B cell (primary cell): ENCODE measurements around the gene SH3YL1. TPM values are rescaled to one million over a fixed set of nuclear protein-coding genes. Genes with fewer than 3 reads are reported as not detected.

Source experiments
- ATAC-seq: fragments of 200-7000 bp; cut with Tn5 transposase; one replicate; pipeline ENCODE4 v1.10.0; 2021; ENCODE audit warnings: low read depth, mild to moderate bottlenecking, moderate number of reproducible peaks, moderate library complexity
- CTCF ChIA-PET: fragments of 350-600 bp; sonication (Branson Sonifier 250); formaldehyde crosslinking; loops from one replicate; lab custom pipeline; 2021; ENCODE audit warnings: antibody characterized with exemption, inconsistent platforms; lab: Charles Lee
- POLR2A ChIA-PET: fragments of 350-600 bp; sonication (Branson Sonifier 250); formaldehyde crosslinking; loops from one replicate; lab custom pipeline; 2021; ENCODE audit warnings: antibody characterized with exemption; lab: Charles Lee
- DNase-seq: peaks from one replicate; pipeline ENCODE4 v3.0.0; 2013
- H2AFZ ChIP-seq: 2 replicates; pipeline ENCODE4 v1.6.1; 2012; ENCODE audit warnings: mild to moderate bottlenecking, low read depth, low read length; ENCODE audit not compliant: insufficient read depth, poor library complexity, severe bottlenecking
- H3K27ac ChIP-seq, 2 donors: 1 replicate in 1 of 2; 2 replicates in 1 of 2; pipeline ENCODE4 v1.5.1; 2012 to 2013; ENCODE audit warnings: low read length in 2 of 2, mild to moderate bottlenecking in 2 of 2, moderate library complexity in 1 of 2
- H3K27me3 ChIP-seq, 4 experiments: fragments of 200-600 bp in 1 of 4; sonication (generic) in 1 of 4; replicated peaks in 1 of 4; 1 replicate in 2 of 4; 2 replicates in 2 of 4; pipeline versions ENCODE4 v1.6.1 to v1.7.0; 2013 to 2016; ENCODE audit warnings: low read length in 3 of 4, mild to moderate bottlenecking in 2 of 4, mixed read lengths in 1 of 4, moderate library complexity in 1 of 4; ENCODE audit not compliant: insufficient read depth in 4 of 4, control insufficient read depth in 3 of 4; ENCODE audit errors: control extremely low read depth in 1 of 4
- H3K36me3 ChIP-seq, 2 experiments: replicated peaks in 1 of 2; 1 replicate in 1 of 2; 2 replicates in 1 of 2; pipeline versions ENCODE4 v1.6.1 to v1.7.1; 2013; ENCODE audit warnings: low read length in 1 of 2; ENCODE audit not compliant: insufficient read depth in 2 of 2, control insufficient read depth in 1 of 2; ENCODE audit errors: control extremely low read depth in 1 of 2, extremely low read depth in 1 of 2
- H3K4me1 ChIP-seq, 2 donors: fragments of 200-600 bp in 1 of 2; sonication (generic) in 1 of 2; 1 replicate in 1 of 2; 2 replicates in 1 of 2; pipeline versions ENCODE4 v1.5.1 to v1.6.1; 2013 to 2017; ENCODE audit warnings: low read length in 2 of 2; ENCODE audit not compliant: control insufficient read depth in 2 of 2, insufficient read depth in 2 of 2
- H3K4me2 ChIP-seq: replicated peaks from 2 replicates; pipeline ENCODE3; 2012; ENCODE audit warnings: mild to moderate bottlenecking, low read depth, low read length; ENCODE audit not compliant: poor library complexity, severe bottlenecking
- H3K4me3 ChIP-seq, 5 experiments: fragments of 200-600 bp in 1 of 5; sonication (generic) in 1 of 5; 1 replicate in 3 of 5; 2 replicates in 2 of 5; pipeline versions ENCODE4 v1.5.1 to v1.7.0; 2011 to 2016; ENCODE audit warnings: low read length in 4 of 5, mild to moderate bottlenecking in 4 of 5, low read depth in 2 of 5, control low read depth in 1 of 5, moderate library complexity in 1 of 5; ENCODE audit not compliant: insufficient read depth in 1 of 5; ENCODE audit errors: control extremely low read depth in 1 of 5, extremely low read depth in 1 of 5
- H3K79me2 ChIP-seq: fragments of 200-600 bp; sonication (generic); one replicate; pipeline ENCODE4 v1.6.0; 2016; ENCODE audit warnings: low read length; ENCODE audit not compliant: control insufficient read depth, insufficient read depth
- H3K9ac ChIP-seq: fragments of 200-600 bp; sonication (generic); 2 replicates; pipeline ENCODE4 v1.6.1; 2017; ENCODE audit warnings: mild to moderate bottlenecking, low read length, moderate library complexity
- H3K9me3 ChIP-seq, 3 donors: one replicate each; pipeline versions ENCODE4 v1.6.1 to v1.7.1; 2013; ENCODE audit warnings: low read length in 2 of 3; ENCODE audit not compliant: control insufficient read depth in 2 of 3, insufficient read depth in 1 of 3; ENCODE audit errors: control extremely low read depth in 1 of 3
- H4K20me1 ChIP-seq: 2 replicates; pipeline ENCODE4 v1.6.0; 2012; ENCODE audit warnings: mild to moderate bottlenecking, low read length; ENCODE audit not compliant: insufficient read depth, control insufficient read depth, poor library complexity, severe bottlenecking
- H3K27ac Mint-ChIP-seq: one replicate; pipeline ENCODE4 v1.8.0; 2021; ENCODE audit warnings: mixed read lengths
- H3K27me3 Mint-ChIP-seq: one replicate; pipeline ENCODE4 v1.8.0; 2021; ENCODE audit warnings: mixed read lengths
- H3K4me1 Mint-ChIP-seq: one replicate; pipeline ENCODE4 v1.8.0; 2021; ENCODE audit warnings: mixed read lengths
- H3K4me3 Mint-ChIP-seq: one replicate; pipeline ENCODE4 v1.8.0; 2021; ENCODE audit warnings: mixed read lengths
- H3K9me3 Mint-ChIP-seq: one replicate; pipeline ENCODE4 v1.8.0; 2022; ENCODE audit warnings: mixed read lengths; ENCODE audit not compliant: insufficient read depth
- CTCF ChIP-seq: fragments of 200-600 bp; IDR thresholded peaks from one replicate; pipeline ENCODE4 v1.8.0; 2022; ENCODE audit warnings: antibody characterized with exemption, mild to moderate bottlenecking
- EZH2 ChIP-seq: IDR thresholded peaks from 2 replicates; pipeline ENCODE4 v1.6.1; 2012; ENCODE audit warnings: borderline replicate concordance, low read depth, mild to moderate bottlenecking, moderate library complexity, low read length; ENCODE audit not compliant: insufficient read depth, poor library complexity, severe bottlenecking
- WGBS: methylation state at CpG from one replicate; pipeline ENCODE4 v1.1.5; 2013; ENCODE audit warnings: missing lambda C conversion rate; ENCODE audit not compliant: insufficient coverage; 5-methylcytosine and 5-hydroxymethylcytosine counted together
- intact Hi-C: fragments of 100-400 bp; cut with micrococcal nuclease; formaldehyde crosslinking; loops from one replicate; pipeline ENCODE4 v1.10.0; 2022
- polyA plus RNA-seq: library from polyadenylated mRNA; depleted of rRNA; stranded (reverse); fragments of >200 nt; gene quantifications from 2 replicates; pipeline ENCODE4 v1.2.3, GENCODE V29; 2012
- total RNA-seq, 2 donors: library from RNA; stranded (reverse); fragments of 120-200 nt in 1 of 2; gene quantifications; 1 replicate in 1 of 2; 2 replicates in 1 of 2; pipeline versions ENCODE4 v1.2.3 to v1.2.4, GENCODE V29; 2013 to 2022

SH3YL1 gene
- total and polyA plus RNA-seq, 2 donors (not counting 1 experiment from before 2014, with no cell fraction given): 33.2 to 48.4 TPM

DNA sequence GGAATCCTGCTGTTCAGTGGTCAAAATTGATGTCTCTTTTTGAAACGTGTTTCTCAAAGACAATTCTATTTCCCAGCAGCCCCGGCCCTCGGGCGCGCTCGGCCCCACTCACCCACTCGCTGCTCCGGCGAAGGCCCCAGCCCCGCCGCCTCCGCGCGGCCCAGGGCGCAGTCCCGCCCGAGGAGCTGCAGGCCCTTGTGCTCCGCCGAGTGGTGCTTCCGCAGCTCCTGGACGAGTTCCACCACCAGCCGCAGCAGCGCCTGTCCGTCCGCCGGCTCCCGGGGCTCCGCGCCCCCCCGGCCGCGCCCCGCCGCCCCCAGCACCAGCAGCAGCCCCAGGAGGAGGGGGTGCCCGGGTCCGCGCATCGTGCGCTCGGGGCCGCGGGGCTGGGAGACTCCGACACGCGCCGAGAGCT lies 23.6 kb upstream of the SH3YL1 start:
- 2% methylated on average over 34 of the region's 46 CpGs for WGBS
- peak; percentile 42 for DNase-seq
- Histone ChIP-seq H3K4me2 (peak overlapping the region; percentile 71), H4K20me1 (peaks cover 4% of the 10 kb centered on the region), H3K27me3 (peaks cover 0 to 28% (median 19%) of the 10 kb centered on the region in 4 experiments), H3K4me1 (peaks cover 13 to 20% of the 10 kb centered on the region in 2 donors), H3K9ac (peak overlapping the region; percentile 44), H3K79me2 (no peaks in the 10 kb centered on the region), H3K9me3 (no peaks in the 10 kb centered on the region), H3K36me3 (no peaks in the 10 kb centered on the region), H3K4me3 (peak overlapping the region in 3 of 5 experiments; percentile 26 to 42 (median 41)), H3K27ac (no peak overlapping the region), H2AFZ (peak overlapping the region; percentile 12)
- peaks cover 13% of the 10 kb centered on the region for H3K4me1 Mint-ChIP-seq
- CTCF ChIA-PET: interaction anchor here (0.7 kb wide), 1 partner anchor 16 kb away, joined by 3 read pairs; no protein-coding TSS in a partner anchor
- no peak overlapping the region for H3K27ac Mint-ChIP-seq
- ATAC-seq: peak; percentile 61
- POLR2A ChIA-PET: no interaction called here
- intact Hi-C loops: no loop called here
- peaks cover 26% of the 10 kb centered on the region for H3K27me3 Mint-ChIP-seq
- H3K4me3 Mint-ChIP-seq: peak overlapping the region; percentile 44
- H3K9me3 Mint-ChIP-seq: no peaks in the 10 kb centered on the region
- TF ChIP-seq CTCF (no peak), EZH2 (no peak)

DNA sequence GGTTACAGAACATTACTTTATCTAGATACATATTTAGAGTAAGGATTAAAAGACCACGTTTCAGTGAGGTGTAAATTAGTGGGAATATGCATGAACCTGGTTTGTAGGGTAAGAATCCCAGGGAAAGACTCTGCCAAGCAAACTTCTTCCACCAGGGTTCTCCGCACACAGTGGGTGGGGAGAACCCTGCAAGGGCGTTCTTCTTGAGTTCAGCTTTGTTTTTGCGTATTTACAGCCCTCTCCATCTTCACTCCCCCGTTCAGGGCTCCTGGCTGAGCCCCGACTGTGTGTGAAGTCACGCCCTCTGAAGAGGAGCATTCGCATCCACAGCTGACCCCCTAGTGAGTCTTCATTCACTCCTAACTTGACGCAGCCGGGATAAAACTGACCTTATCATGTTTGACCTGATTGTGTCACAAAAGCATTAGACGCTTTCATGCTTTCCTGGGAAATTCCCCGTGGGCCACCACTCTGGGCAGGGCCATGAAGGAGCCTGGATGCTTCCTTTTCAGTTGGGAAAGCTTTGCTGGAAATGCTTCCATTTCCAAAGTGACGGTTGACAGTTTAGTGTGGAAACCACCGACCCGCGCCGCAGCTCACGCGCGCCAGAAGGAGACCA lies 23.1 kb upstream of the SH3YL1 start:
- POLR2A ChIA-PET: interaction anchor here (0.6 kb wide), 1 partner anchor 1306 kb away, joined by 3 read pairs; no protein-coding TSS in a partner anchor
- peak; percentile 27 for DNase-seq
- peaks cover 26% of the 10 kb centered on the region for H3K27me3 Mint-ChIP-seq
- Histone ChIP-seq H3K27me3 (peaks cover 0 to 28% (median 19%) of the 10 kb centered on the region in 4 experiments), H3K4me1 (peaks cover 13 to 20% of the 10 kb centered on the region in 2 donors), H3K9me3 (no peaks in the 10 kb centered on the region), H3K4me3 (peak overlapping the region in 2 of 5 experiments; percentile 41 to 42), H3K4me2 (peak overlapping the region; percentile 71), H2AFZ (no peak overlapping the region), H3K27ac (no peak overlapping the region), H3K9ac (peak overlapping the region; percentile 44), H4K20me1 (peaks cover 4% of the 10 kb centered on the region), H3K79me2 (no peaks in the 10 kb centered on the region), H3K36me3 (peaks cover 0 to under 1% of the 10 kb centered on the region in 2 experiments)
- H3K4me1 Mint-ChIP-seq: peaks cover 13% of the 10 kb centered on the region
- intact Hi-C loops: no loop called here
- peak overlapping the region; percentile 6 for H3K27ac Mint-ChIP-seq
- WGBS: 52% methylated on average over 10 of the region's 20 CpGs
- peak overlapping the region; percentile 64 for H3K4me3 Mint-ChIP-seq
- H3K9me3 Mint-ChIP-seq: no peaks in the 10 kb centered on the region
- no peak for ATAC-seq
- CTCF ChIA-PET: interaction anchor here (0.7 to 2.5 kb wide), 2 partner anchors 16 to 40 kb away, joined by 3 to 7 read pairs; no protein-coding TSS in a partner anchor
- TF ChIP-seq CTCF (no peak), EZH2 (no peak)
